ENCODE data around the gene ERGIC2. TPM values are rescaled to one million over a fixed set of nuclear protein-coding genes. Genes with fewer than 3 reads are reported as not detected.

Gene ERGIC2
- total and polyA plus RNA-seq, 9 of the 15 experiments (the other 6 are each of a cell fraction or from before 2014, with no cell fraction given), result 24.1 to 180 (median 75.7) TPM

DNA sequence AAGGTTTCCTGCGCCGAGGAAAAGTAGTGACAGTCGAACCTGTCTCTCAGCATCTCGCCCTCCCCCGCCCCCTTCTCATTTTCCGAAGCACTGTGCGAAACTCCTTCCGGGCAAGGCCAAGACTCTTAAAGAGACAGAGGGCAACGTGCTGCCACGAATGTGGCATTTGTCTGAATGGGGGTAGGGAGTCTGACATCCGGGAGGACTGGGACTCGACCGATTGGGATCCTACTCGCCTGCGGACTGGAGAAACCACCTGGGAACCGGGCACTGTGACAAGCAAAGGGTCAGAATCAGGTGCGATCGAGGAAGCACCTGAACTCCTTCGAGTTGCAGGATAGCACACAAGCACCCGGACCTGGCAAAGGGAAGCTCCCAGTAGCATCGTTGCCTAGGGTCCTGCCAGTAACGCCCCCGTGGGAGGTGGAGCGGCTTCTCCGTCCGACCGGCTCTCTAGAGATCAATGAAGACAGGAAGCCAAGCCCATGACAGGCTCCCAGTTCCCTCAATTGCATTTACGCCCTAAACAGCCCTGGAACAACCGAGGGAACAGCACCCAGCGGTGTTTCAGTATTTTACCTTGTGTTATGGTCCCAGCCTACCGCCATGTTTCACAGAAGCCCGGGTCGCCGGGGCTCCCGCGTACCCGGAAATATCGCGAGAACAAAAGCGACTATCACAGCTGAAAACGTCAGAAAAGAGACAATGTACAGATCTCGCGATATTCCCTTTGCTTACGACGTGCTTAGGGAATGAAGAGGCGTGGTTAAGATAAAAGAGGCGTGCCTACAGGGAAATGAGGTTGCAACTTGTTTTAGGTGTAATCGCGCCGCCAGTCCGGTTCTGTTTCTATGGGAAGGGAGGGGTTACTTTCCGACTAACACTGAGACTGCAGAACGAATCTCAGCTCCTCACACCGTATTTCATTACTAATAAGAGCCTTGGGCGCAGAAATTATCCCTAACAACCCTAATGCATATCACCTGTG is at the start of gene ERGIC2 (continued):
- TF ChIP-seq, protein P1, sequence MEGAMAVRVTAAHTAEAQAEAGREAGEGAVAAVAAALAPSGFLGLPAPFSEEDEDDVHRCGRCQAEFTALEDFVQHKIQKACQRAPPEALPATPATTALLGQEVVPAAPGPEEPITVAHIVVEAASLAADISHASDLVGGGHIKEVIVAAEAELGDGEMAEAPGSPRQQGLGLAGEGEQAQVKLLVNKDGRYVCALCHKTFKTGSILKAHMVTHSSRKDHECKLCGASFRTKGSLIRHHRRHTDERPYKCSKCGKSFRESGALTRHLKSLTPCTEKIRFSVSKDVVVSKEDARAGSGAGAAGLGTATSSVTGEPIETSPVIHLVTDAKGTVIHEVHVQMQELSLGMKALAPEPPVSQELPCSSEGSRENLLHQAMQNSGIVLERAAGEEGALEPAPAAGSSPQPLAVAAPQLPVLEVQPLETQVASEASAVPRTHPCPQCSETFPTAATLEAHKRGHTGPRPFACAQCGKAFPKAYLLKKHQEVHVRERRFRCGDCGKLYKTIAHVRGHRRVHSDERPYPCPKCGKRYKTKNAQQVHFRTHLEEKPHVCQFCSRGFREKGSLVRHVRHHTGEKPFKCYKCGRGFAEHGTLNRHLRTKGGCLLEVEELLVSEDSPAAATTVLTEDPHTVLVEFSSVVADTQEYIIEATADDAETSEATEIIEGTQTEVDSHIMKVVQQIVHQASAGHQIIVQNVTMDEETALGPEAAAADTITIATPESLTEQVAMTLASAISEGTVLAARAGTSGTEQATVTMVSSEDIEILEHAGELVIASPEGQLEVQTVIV (CRISPR knock-in tag; IDR thresholded peaks at IDR 0.05; ENCODE audit: borderline replicate concordance), result no peak
- TF ChIP-seq ZNF24 (IDR thresholded peaks at IDR 0.05) (no peak), ZEB2 (IDR thresholded peaks at IDR 0.05) (no peak), ESRRA (IDR thresholded peaks at IDR 0.05; ENCODE audit: borderline replicate concordance, low read depth) (no peak), ZNF444 (CRISPR knock-in tag; IDR thresholded peaks at IDR 0.05) (no peak), ERF (CRISPR knock-in tag; IDR thresholded peaks at IDR 0.05) (no peak), PHTF2 (CRISPR knock-in tag; IDR thresholded peaks at IDR 0.05) (0 out of 2 replicates have a peak, but pooled peaks have one; percentile 23), ZNF77 (CRISPR knock-in tag; IDR thresholded peaks at IDR 0.05) (no peak), CBFA2T2 (conservative IDR thresholded peaks at IDR 0.05) (no peak), PHF8 (IDR thresholded peaks at IDR 0.05; ENCODE audit: borderline replicate concordance, low read length) (peak; percentile 91), NCOA2 (IDR thresholded peaks at IDR 0.05; ENCODE audit: partially characterized antibody in 2 of 2) (no peak), SPI1 (IDR thresholded peaks at IDR 0.05; ENCODE audit: borderline replicate concordance, low read depth, low read length) (no peak), ZNF212 (CRISPR knock-in tag; IDR thresholded peaks at IDR 0.05) (no peak), ZNF121 (CRISPR knock-in tag; conservative IDR thresholded peaks at IDR 0.05) (no peak), HMGN3 (IDR thresholded peaks at IDR 0.05; ENCODE audit: borderline replicate concordance, extremely low read depth, insufficient read length, low read depth, low read length) (no peak), MECOM (CRISPR knock-in tag; IDR thresholded peaks at IDR 0.05) (no peak), ZBTB17 (CRISPR knock-in tag; IDR thresholded peaks at IDR 0.05) (no peak), KAT8 (IDR thresholded peaks at IDR 0.05; ENCODE audit: low read depth) (no peak), POLR2AphosphoS2 (IDR thresholded peaks at IDR 0.05; ENCODE audit: low read length) (no peak), CBX8 (IDR thresholded peaks at IDR 0.05; ENCODE audit: borderline replicate concordance, extremely low read depth, low read depth, low read length, poor library complexity, severe bottlenecking) (no peak), ZSCAN29 (IDR thresholded peaks at IDR 0.05) (no peak), MEF2A (IDR thresholded peaks at IDR 0.05; ENCODE audit: control insufficient read depth, low read depth, low read length) (no peak)
- TF ChIP-seq, protein P2, sequence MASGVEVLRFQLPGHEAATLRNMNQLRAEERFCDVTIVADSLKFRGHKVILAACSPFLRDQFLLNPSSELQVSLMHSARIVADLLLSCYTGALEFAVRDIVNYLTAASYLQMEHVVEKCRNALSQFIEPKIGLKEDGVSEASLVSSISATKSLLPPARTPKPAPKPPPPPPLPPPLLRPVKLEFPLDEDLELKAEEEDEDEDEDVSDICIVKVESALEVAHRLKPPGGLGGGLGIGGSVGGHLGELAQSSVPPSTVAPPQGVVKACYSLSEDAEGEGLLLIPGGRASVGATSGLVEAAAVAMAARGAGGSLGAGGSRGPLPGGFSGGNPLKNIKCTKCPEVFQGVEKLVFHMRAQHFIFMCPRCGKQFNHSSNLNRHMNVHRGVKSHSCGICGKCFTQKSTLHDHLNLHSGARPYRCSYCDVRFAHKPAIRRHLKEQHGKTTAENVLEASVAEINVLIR (CRISPR knock-in tag; IDR thresholded peaks at IDR 0.05), result peak; percentile 78
- TF ChIP-seq, protein P3, sequence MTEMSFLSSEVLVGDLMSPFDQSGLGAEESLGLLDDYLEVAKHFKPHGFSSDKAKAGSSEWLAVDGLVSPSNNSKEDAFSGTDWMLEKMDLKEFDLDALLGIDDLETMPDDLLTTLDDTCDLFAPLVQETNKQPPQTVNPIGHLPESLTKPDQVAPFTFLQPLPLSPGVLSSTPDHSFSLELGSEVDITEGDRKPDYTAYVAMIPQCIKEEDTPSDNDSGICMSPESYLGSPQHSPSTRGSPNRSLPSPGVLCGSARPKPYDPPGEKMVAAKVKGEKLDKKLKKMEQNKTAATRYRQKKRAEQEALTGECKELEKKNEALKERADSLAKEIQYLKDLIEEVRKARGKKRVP (CRISPR knock-in tag; IDR thresholded peaks at IDR 0.05), result no peak
